NCI-H2227 (cell line): Measurements from ENCODE around the gene SLC5A6.
A peak's percentile ranks its signal among the peaks of the same experiment; 100 is the strongest.
"Not testable (repeated sequence)": the region's sequence is repeated elsewhere in the genome, so short reads cannot be mapped to it uniquely, and the experiment has no call there.

ENCODE experiments used
- DNase-seq: peaks from one replicate; lab custom pipeline; 2025; ENCODE audit not compliant: unreplicated experiment; lab: John Stamatoyannopoulos, UW

The SLC5A6 gene

GRCh38 chr2:27208486-27209050, 3.5 kb downstream of the SLC5A6 start:
- no peak for DNase-seq

GRCh38 chr2:27206346-27206745, 5.7 kb downstream of the SLC5A6 start:
- DNase-seq, result no peak

GRCh38 chr2:27205206-27205605, 6.9 kb downstream of the SLC5A6 start:
- DNase-seq, result no peak

DNA sequence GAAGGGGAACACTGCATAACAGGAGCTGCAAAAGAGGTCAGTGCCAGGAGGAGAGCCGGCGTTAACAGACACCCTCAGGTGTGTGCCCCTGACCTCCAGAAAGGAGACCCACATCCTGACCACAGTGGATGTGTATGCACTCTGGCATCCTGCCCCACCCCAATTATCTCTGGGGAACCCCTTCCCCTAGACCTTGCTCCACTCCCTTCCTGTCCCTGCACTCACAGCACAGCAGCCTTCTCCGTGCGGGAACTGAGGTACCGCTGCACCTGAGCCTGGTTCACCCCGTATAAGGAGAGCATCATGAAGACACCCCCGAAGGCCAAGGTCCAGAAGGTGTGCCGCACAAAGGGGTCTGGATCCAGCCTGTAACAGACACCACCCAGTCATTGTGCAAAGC, 7.5 kb downstream of the SLC5A6 start:
- DNase-seq, result no peak

DNA sequence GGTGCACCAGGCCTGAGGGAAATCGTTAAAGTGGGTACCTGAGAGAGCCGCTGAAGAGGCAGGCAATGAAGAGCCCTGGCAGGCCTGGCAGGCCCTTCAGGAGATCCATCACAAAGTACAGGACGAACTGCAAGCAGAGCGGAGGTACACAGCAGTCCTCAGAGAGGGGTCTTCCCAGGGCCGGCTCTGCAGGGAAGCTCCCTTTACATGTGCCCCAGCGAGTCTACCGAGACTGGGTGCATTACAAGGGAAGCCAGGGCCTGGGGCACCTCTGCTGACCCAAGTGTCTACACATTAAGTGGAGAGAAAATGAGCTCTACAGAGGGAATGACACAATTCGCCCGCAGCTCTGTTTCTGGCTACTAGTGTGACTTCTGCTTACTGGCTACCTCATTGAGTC, 8.3 kb downstream of the SLC5A6 start:
- no peak for DNase-seq

GRCh38 chr2:27202854-27203253, 9.2 kb downstream of the SLC5A6 start:
- no peak for DNase-seq

DNA sequence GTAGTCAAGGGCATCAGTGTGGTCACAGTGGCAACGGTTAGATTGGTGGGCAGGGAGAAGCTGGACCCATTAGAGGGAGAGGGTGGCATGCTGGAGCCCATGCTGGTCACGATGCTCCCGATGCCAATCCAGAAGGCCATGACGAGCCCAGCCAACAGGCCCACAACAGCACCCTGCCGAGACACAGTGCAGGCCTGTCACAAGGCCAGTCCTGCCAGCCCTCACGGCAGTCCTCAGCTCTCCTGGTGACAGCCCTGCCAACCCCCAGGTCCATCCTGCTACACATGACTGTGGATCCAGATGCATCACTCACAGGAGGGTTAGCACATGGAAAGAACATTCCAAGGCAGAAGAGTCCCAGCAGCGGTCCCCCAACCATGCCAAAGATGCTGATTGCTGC, 10.4 kb downstream of the SLC5A6 start:
- no peak for DNase-seq

- DNase-seq, result no peak
Observed at GRCh38 chr2:27199241-27199640, 12.8 kb downstream of the SLC5A6 start.

DNA sequence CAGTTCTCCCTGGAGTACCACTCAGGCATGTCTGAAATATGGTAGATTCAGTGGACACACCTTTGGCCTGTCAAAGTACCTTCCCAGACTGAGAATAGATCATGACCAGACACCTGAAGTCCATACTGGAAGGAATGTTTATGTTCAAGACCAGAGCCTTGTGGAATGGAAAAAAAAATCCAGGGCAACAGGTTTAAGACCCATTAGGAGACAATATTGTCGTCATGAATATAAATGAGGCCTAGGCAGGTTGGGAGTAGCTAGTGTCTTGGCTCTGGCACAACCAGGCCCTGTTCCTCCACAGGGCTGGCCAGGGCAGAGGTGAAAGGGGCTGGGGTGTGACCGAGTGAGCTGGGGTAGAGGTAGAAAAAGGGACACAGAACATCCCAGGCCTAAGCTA, 13.4 kb downstream of the SLC5A6 start:
- DNase-seq, result no peak

- DNase-seq, result not testable (repeated sequence)
Observed at GRCh38 chr2:27198068-27198467, 14.0 kb downstream of the SLC5A6 start.

GRCh38 chr2:27195799-27196198, 16.3 kb downstream of the SLC5A6 start:
- not testable (repeated sequence) for DNase-seq

GRCh38 chr2:27194538-27195354, 17.3 kb downstream of the SLC5A6 start:
- DNase-seq, result no peak

DNA sequence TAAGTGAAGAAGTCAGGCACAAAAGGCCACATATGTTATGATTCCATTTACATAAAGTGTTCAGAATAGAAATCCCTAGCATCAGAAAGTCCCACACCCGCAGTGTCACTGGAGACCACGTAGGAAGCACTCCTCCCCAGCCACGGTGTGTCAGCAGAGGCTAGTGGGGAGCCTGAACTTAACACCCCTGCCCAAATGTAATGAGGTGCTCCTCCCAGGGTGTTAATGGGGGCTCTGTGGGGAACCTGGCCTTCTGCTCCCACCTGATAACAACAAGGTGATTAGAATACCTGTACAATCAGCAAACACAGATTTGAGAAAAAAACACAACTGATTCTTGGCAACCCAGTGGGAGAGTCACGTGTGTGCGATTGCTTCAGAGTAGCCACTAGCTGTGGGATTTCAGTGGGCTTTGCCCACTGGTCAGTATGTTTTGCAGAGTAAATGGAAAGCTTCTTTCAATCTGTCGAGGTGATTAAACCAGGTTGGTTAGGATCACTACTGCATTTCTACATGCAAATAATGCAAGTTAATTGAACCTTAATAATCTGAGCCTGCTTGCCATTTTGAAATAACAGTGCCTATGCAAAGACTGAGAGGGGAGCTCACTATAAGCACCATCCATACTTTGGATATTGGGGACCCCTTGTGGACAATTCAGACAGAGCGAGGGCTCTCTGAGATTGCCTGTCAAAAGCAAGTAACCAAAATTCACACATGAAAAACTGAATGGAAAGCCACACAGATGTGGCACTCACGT, 20.8 kb downstream of the SLC5A6 start:
- DNase-seq, result peak; percentile 64

GRCh38 chr2:27189989-27190388, 22.1 kb downstream of the SLC5A6 start:
- DNase-seq, result no peak

- DNase-seq, result no peak
Observed at GRCh38 chr2:27186613-27187345, 25.3 kb downstream of the SLC5A6 start.

GRCh38 chr2:27185331-27186026, 26.6 kb downstream of the SLC5A6 start:
- DNase-seq, result no peak

DNA sequence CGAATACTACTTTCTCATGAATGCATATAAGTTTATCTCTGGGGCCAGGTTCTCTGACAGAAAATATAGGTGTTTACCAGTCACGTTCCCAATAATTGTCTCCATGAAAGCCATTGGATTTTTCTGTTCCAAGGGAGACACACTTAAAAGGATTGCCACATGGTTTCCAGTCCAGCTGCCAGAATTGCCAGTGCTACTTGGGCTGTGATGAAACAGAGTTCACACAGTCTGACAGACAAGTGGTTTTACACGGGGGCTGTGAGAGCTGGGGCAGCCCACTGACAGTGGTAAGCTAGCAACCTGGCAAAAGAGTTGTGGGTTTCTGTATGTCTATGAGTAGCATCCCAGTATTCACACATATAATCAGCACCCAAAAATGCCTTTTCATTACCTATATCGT, 28.0 kb downstream of the SLC5A6 start:
- no peak for DNase-seq

- DNase-seq, result no peak
Observed at GRCh38 chr2:27182346-27182745, 29.7 kb downstream of the SLC5A6 start.

DNA sequence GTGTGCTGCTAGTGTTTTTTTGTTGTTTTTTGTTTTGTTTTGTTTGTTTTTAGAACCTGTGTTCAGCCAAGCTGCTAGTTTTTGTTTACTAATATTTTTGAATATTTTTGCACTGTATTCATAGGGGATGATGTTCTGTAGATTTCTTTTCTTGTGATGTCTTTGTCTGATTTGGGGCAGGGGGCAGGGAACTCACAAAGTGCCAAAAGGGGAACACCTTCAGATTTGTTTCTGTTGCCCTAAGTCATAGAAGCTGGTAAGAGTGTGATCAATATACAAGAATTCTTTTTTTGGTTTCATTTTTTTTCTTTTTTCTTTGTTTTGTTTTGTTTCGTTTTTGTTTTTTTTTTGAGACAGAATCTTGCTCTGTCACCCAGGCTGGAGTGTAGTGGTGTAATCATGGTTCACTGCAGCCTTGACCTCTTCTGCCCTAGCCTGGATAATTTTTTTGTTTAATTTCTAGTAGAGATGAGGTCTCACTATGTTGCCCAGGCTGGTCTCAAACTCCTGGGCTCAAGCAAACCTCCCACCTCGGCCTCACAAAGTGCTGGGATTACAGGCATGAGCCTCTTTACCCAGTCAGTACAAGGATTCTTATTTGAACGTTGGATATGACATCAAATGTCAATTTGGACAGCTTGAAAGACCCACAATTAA, 32.6 kb downstream of the SLC5A6 start:
- no peak for DNase-seq

- no peak for DNase-seq
Observed at GRCh38 chr2:27178469-27178868, 33.6 kb downstream of the SLC5A6 start.
